Testis (tissue), 3 donors: Measurements from ENCODE around the gene HOXC9. TPM values are rescaled to one million over a fixed set of nuclear protein-coding genes. Genes with fewer than 3 reads are reported as not detected.

Source experiments
- DNase-seq: peaks from one replicate; pipeline ENCODE4 v3.0.0-alpha.2; 2019
- H3K27ac ChIP-seq, 2 donors: fragments of 200-600 bp; sonication (generic); one replicate each; pipeline ENCODE4 v1.5.1; 2019
- H3K27me3 ChIP-seq: fragments of 200-600 bp; sonication (generic); one replicate; pipeline ENCODE4 v1.5.1; 2019
- H3K36me3 ChIP-seq: fragments of 200-600 bp; sonication (generic); one replicate; pipeline ENCODE4 v1.5.1; 2017; ENCODE audit warnings: low read depth; ENCODE audit errors: missing control alignments
- H3K4me1 ChIP-seq: fragments of 200-600 bp; sonication (generic); one replicate; pipeline ENCODE4 v1.5.1; 2019
- H3K4me3 ChIP-seq, 2 donors: fragments of 200-600 bp; sonication (generic); one replicate each; pipeline ENCODE4 v1.5.1; 2017 to 2019
- H3K9me3 ChIP-seq: fragments of 200-600 bp; sonication (generic); one replicate; pipeline ENCODE4 v1.5.1; 2017
- CTCF ChIP-seq, 3 experiments: fragments of 450-650 bp in 2 of 3; fragments of 200-600 bp in 1 of 3; sonication (generic) in 1 of 3; IDR thresholded peaks; one replicate each; pipeline ENCODE4 v1.5.1; 2016 to 2019; ENCODE audit warnings: antibody characterized with exemption in 3 of 3, mild to moderate bottlenecking in 2 of 3, moderate library complexity in 1 of 3
- POLR2A ChIP-seq: fragments of 450-650 bp; IDR thresholded peaks from one replicate; pipeline ENCODE4 v1.6.1; 2017; ENCODE audit warnings: antibody characterized with exemption, mild to moderate bottlenecking, moderate library complexity
- WGBS, 2 donors: methylation state at CpG; one replicate each; pipeline ENCODE4 v1.1.5; 2018; 5-methylcytosine and 5-hydroxymethylcytosine counted together
- intact Hi-C: fragments of 100-400 bp; cut with DNase I; formaldehyde crosslinking; loops from one replicate; pipeline ENCODE4 v1.15.1; 2023; ENCODE audit warnings: low total_unique reads
- polyA plus RNA-seq: library from polyadenylated mRNA; stranded (reverse); fragments of 350-450 nt; fragmentation: Illumina TruSeq; extraction: RNeasy Lipid Tissue Mini Kit (QIAGEN cat#74804); gene quantifications from one replicate; pipeline ENCODE4 v1.2.3, GENCODE V29; 2014; ENCODE audit warnings: low read depth, low replicate concordance; ENCODE audit not compliant: insufficient read depth
- total RNA-seq, 2 donors: library from RNA; depleted of rRNA; stranded (reverse); fragments of >200 nt; gene quantifications; one replicate each; pipeline ENCODE4 v1.2.3, GENCODE V29; 2016

Gene HOXC9
- total and polyA plus RNA-seq, 3 donors from 2014 or later: 2.4 to 7.8 (median 6.6) TPM

GRCh38 chr12:54035568-54036264, 35.8 kb downstream of the HOXC9 start:
- Histone ChIP-seq H3K4me3 (no peak overlapping the region), H3K27ac (no peak overlapping the region), H3K4me1 (peaks cover 14% of the 10 kb centered on the region), H3K9me3 (no peaks in the 10 kb centered on the region), H3K27me3 (no peaks in the 10 kb centered on the region), H3K36me3 (no peaks in the 10 kb centered on the region)
- 77% methylated on average over 6 of the region's 6 CpGs for WGBS, 2 donors
- no peak for DNase-seq
- no peak for TF ChIP-seq POLR2A
- intact Hi-C loops: no loop called here

GRCh38 chr12:54036620-54037359, 36.8 kb downstream of the HOXC9 start:
- intact Hi-C loops: no loop called here
- Histone ChIP-seq H3K4me1 (peaks cover 11% of the 10 kb centered on the region), H3K27me3 (no peaks in the 10 kb centered on the region), H3K4me3 (no peak overlapping the region), H3K36me3 (no peaks in the 10 kb centered on the region), H3K9me3 (no peaks in the 10 kb centered on the region), H3K27ac (no peak overlapping the region)
- WGBS, 2 donors: 85 to 93% methylated on average over 12 to 14 of the region's 14 CpGs
- DNase-seq: no peak
- TF ChIP-seq POLR2A: no peak
- TF ChIP-seq CTCF (IDR thresholded peaks at IDR 0.05): no peak

- H3K4me1 ChIP-seq: peaks cover 4% of the 10 kb centered on the region
- WGBS, 2 donors: 72 to 79% methylated on average over 14 of the region's 14 CpGs
- no peaks in the 10 kb centered on the region for H3K9me3 ChIP-seq
- H3K36me3 ChIP-seq: no peaks in the 10 kb centered on the region
- intact Hi-C loops: no loop called here
- no peak overlapping the region for H3K4me3 ChIP-seq
- TF ChIP-seq CTCF (IDR thresholded peaks at IDR 0.05): no peak
- H3K27ac ChIP-seq: no peak overlapping the region
- no peaks in the 10 kb centered on the region for H3K27me3 ChIP-seq
- DNase-seq: no peak
These were observed 37.7 kb downstream of the HOXC9 start for GRCh38 chr12:54037360-54038283.

- 63 to 78% methylated on average over 5 of the region's 5 CpGs for WGBS, 2 donors
- DNase-seq: no peak
- TF ChIP-seq CTCF (IDR thresholded peaks at IDR 0.05) (no peak), POLR2A (no peak)
- no peaks in the 10 kb centered on the region for H3K27me3 ChIP-seq
- peaks cover 4% of the 10 kb centered on the region for H3K4me1 ChIP-seq
- H3K4me3 ChIP-seq: no peak overlapping the region
- no peak overlapping the region for H3K27ac ChIP-seq
- intact Hi-C loops: no loop called here
- no peaks in the 10 kb centered on the region for H3K36me3 ChIP-seq
- no peaks in the 10 kb centered on the region for H3K9me3 ChIP-seq
These were observed 38.4 kb downstream of the HOXC9 start for GRCh38 chr12:54038284-54038870.
